Placental epithelial cell (primary cell): ENCODE results near the gene CDY2A. TPM values are rescaled to one million over a fixed set of nuclear protein-coding genes. Genes with fewer than 3 reads are reported as not detected.

ENCODE experiments used
- total RNA-seq: library from RNA; depleted of rRNA; stranded (reverse); fragments of >200 nt; gene quantifications from 2 replicates; pipeline ENCODE4 v1.2.3, GENCODE V29; 2012

The CDY2A gene
- not detected in 2 replicates for total RNA-seq

GRCh38 chrY:18025487-18025886 is at the start of gene CDY2A:
Gene CDY2A, plus strand, starts transcription at chrY:18025787. Its CDS starts 328 bp downstream, at chrY:18026115.

Other genes starting within 250 kb of the CDY2A start
- not detected in 2 replicates for gene CDY2B, start 145.6 kb upstream of the CDY2A start, total RNA-seq